Measurements from ENCODE around the gene EXOC6B.

EXOC6B gene

DNA sequence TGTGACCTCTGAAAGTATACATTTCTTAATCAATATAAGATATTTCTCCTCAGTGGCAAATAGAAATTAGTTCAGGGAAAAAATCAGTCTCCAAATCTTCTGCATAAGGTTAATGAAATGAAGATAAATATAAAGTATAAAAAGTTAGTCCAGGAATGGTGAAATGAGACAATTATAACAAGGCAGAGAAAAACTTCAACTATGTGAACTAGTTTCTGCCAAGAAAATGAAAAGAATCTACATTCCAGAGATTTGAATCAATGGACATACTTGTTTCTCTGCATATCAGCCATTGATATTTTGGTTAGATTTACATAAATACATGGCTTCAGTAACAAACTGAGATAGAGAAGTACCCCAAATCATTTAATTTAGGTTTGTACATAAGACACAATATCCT, 249.0 kb downstream of the EXOC6B start:
- DNase-seq (ENCODE audit: low spot score) = no peak
- Histone ChIP-seq H4K91ac (ENCODE audit: low read depth, low read length, poor library complexity) (no peak overlapping the region), H3K9me3 (replicated peaks in 1 of 2; ENCODE audit: control insufficient read depth in 2 of 2, insufficient read depth in 1 of 2, low read depth in 1 of 2, low read length in 2 of 2) (no peaks in the 10 kb centered on the region), H3K27ac (replicated peaks; ENCODE audit: low read length) (no peak overlapping the region), H3K4me3 (ENCODE audit: low read length in 2 of 2) (no peak overlapping the region), H3K36me3 (replicated peaks in 1 of 2; ENCODE audit: control insufficient read depth in 2 of 2, insufficient read depth in 2 of 2, low read length in 2 of 2) (no peaks in the 10 kb centered on the region), H2AK5ac (ENCODE audit: low read depth, low read length) (no peak overlapping the region), H3K4me2 (ENCODE audit: insufficient read depth, low read length, poor library complexity, severe bottlenecking) (no peak overlapping the region), H2BK5ac (ENCODE audit: low read length) (no peak overlapping the region), H3K18ac (ENCODE audit: low read length) (no peak overlapping the region), H3K23ac (ENCODE audit: low read depth, low read length, poor library complexity) (no peak overlapping the region), H2BK15ac (ENCODE audit: low read length) (no peak overlapping the region), H2BK12ac (ENCODE audit: low read length) (no peak overlapping the region), H2BK120ac (ENCODE audit: low read depth, low read length) (no peak overlapping the region), H3K27me3 (ENCODE audit: control insufficient read depth in 3 of 3, insufficient read depth in 3 of 3, low read depth in 1 of 3, low read length in 3 of 3) (no peaks in the 10 kb centered on the region), H3K4ac (ENCODE audit: low read length) (no peak overlapping the region), H2AFZ (ENCODE audit: low read length) (no peak overlapping the region), H3K4me1 (ENCODE audit: control insufficient read depth in 2 of 2, insufficient read depth in 1 of 2, low read depth in 1 of 2, low read length in 2 of 2) (no peaks in the 10 kb centered on the region), H3K79me1 (ENCODE audit: low read depth, low read length) (no peaks in the 10 kb centered on the region), H3K9ac (ENCODE audit: low read depth, low read length, poor library complexity) (no peak overlapping the region), H4K8ac (ENCODE audit: low read depth, low read length) (no peak overlapping the region), H3K14ac (ENCODE audit: low read length) (no peak overlapping the region)

DNA sequence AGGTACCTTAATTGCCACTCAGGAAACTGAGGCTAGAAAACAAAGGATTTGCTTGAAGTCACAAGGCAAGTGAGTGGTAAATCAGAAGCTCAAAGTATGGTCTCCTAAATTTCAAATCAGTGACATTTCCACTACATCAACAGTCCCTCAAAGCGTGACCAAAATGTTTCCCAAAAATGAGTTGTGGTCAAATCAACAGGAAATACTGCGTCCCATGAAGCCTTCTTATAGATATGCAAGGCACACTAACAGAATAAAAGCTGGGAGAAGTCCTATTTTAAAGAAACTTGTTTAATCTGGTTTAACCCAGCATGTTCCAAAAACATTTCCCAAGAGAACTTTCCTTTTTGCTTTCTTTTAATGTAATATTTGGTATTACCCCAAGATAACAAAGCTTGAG, 249.4 kb downstream of the EXOC6B start:
- H2BK5ac ChIP-seq (ENCODE audit: low read length) = no peak overlapping the region
- no CpG with 5 or more reads among the region's 2 CpGs for WGBS, 2 donors (ENCODE audit: extremely low coverage in 2 of 2, insufficient read length in 2 of 2, insufficient replicate concordance in 1 of 2)

DNA sequence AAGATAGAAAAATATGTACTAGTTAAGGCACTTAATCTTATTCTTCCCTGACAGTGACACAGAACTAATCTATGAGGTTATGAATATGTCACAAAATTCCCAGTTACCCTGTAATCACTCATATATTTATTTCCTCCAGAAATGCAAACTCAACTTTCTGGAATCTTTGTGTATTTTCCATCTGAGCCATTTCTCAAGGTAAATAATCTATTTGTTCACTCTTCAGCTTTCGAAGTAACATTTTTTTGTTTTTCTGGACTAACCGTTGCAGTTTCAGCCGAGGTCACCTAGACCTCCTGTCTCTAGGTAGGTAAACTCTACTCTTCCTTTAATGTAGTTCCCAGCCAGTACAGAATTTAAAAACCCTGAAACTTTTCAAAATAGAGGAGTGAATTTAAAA, 250.9 kb downstream of the EXOC6B start:
- no peaks in the 10 kb centered on the region for H3K36me3 ChIP-seq (replicated peaks in 1 of 2; ENCODE audit: control insufficient read depth in 2 of 2, insufficient read depth in 2 of 2, low read length in 2 of 2)
- no peak overlapping the region for H3K23ac ChIP-seq (ENCODE audit: low read depth, low read length, poor library complexity)
- no peak overlapping the region for H4K8ac ChIP-seq (ENCODE audit: low read depth, low read length)
- no peaks in the 10 kb centered on the region for H3K4me1 ChIP-seq (ENCODE audit: control insufficient read depth in 2 of 2, insufficient read depth in 1 of 2, low read depth in 1 of 2, low read length in 2 of 2)
- no peak overlapping the region for H2BK15ac ChIP-seq (ENCODE audit: low read length)
- DNase-seq (ENCODE audit: low spot score) = no peak
- H2AFZ ChIP-seq (ENCODE audit: low read length) = no peak overlapping the region
- H3K4me2 ChIP-seq (ENCODE audit: insufficient read depth, low read length, poor library complexity, severe bottlenecking) = no peak overlapping the region
- no peak overlapping the region for H3K14ac ChIP-seq (ENCODE audit: low read length)
- H2BK5ac ChIP-seq (ENCODE audit: low read length) = no peak overlapping the region
- no peak overlapping the region for H4K91ac ChIP-seq (ENCODE audit: low read depth, low read length, poor library complexity)
- no peak overlapping the region for H3K9ac ChIP-seq (ENCODE audit: low read depth, low read length, poor library complexity)
- H3K27ac ChIP-seq (replicated peaks; ENCODE audit: low read length) = no peak overlapping the region
- H3K27me3 ChIP-seq (ENCODE audit: control insufficient read depth in 3 of 3, insufficient read depth in 3 of 3, low read depth in 1 of 3, low read length in 3 of 3) = no peaks in the 10 kb centered on the region
- H2BK12ac ChIP-seq (ENCODE audit: low read length) = no peak overlapping the region
- no CpG with 5 or more reads among the region's 3 CpGs for WGBS, 2 donors (ENCODE audit: extremely low coverage in 2 of 2, insufficient read length in 2 of 2, insufficient replicate concordance in 1 of 2)
- H3K9me3 ChIP-seq (replicated peaks in 1 of 2; ENCODE audit: control insufficient read depth in 2 of 2, insufficient read depth in 1 of 2, low read depth in 1 of 2, low read length in 2 of 2) = no peaks in the 10 kb centered on the region
- no peak overlapping the region for H2BK120ac ChIP-seq (ENCODE audit: low read depth, low read length)
- no peak overlapping the region for H3K4me3 ChIP-seq (ENCODE audit: low read length in 2 of 2)
- no peak overlapping the region for H3K4ac ChIP-seq (ENCODE audit: low read length)
- no peak overlapping the region for H2AK5ac ChIP-seq (ENCODE audit: low read depth, low read length)
- H3K79me1 ChIP-seq (ENCODE audit: low read depth, low read length) = no peaks in the 10 kb centered on the region
- H3K18ac ChIP-seq (ENCODE audit: low read length) = no peak overlapping the region

More for the DNA sequence above, 249.4 kb downstream of the EXOC6B start:
- Histone ChIP-seq H2BK15ac (ENCODE audit: low read length) (no peak overlapping the region), H3K36me3 (replicated peaks in 1 of 2; ENCODE audit: control insufficient read depth in 2 of 2, insufficient read depth in 2 of 2, low read length in 2 of 2) (no peaks in the 10 kb centered on the region), H2AFZ (ENCODE audit: low read length) (no peak overlapping the region), H3K18ac (ENCODE audit: low read length) (no peak overlapping the region), H3K4me1 (ENCODE audit: control insufficient read depth in 2 of 2, insufficient read depth in 1 of 2, low read depth in 1 of 2, low read length in 2 of 2) (no peaks in the 10 kb centered on the region), H3K4me2 (ENCODE audit: insufficient read depth, low read length, poor library complexity, severe bottlenecking) (no peak overlapping the region), H2AK5ac (ENCODE audit: low read depth, low read length) (no peak overlapping the region), H3K27me3 (ENCODE audit: control insufficient read depth in 3 of 3, insufficient read depth in 3 of 3, low read depth in 1 of 3, low read length in 3 of 3) (no peaks in the 10 kb centered on the region), H3K9ac (ENCODE audit: low read depth, low read length, poor library complexity) (no peak overlapping the region), H4K8ac (ENCODE audit: low read depth, low read length) (no peak overlapping the region), H3K4ac (ENCODE audit: low read length) (no peak overlapping the region), H3K27ac (replicated peaks; ENCODE audit: low read length) (no peak overlapping the region), H2BK12ac (ENCODE audit: low read length) (no peak overlapping the region), H2BK120ac (ENCODE audit: low read depth, low read length) (no peak overlapping the region), H3K9me3 (replicated peaks in 1 of 2; ENCODE audit: control insufficient read depth in 2 of 2, insufficient read depth in 1 of 2, low read depth in 1 of 2, low read length in 2 of 2) (no peaks in the 10 kb centered on the region), H3K23ac (ENCODE audit: low read depth, low read length, poor library complexity) (no peak overlapping the region), H4K91ac (ENCODE audit: low read depth, low read length, poor library complexity) (no peak overlapping the region), H3K4me3 (ENCODE audit: low read length in 2 of 2) (no peak overlapping the region), H3K14ac (ENCODE audit: low read length) (no peak overlapping the region), H3K79me1 (ENCODE audit: low read depth, low read length) (no peaks in the 10 kb centered on the region)
- DNase-seq (ENCODE audit: low spot score) = no peak

DNA sequence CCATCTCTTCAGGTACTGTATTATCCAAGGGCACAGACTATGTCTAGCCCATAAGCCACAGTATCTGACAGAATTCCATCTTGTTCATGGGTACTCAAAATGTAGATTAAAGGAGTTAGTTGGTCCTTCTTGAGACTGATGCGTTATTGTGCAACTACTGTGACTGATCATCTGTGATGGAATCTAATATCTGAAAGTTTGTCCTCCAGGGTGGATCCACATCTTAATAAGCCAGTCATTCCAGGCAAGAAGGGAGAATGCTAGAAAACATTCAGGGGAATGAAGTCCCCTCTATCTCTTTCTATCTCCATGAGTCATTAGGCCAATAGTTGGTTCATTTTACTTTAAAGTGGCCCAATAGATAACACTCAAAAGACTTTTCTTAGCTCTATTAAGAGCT, 252.6 kb downstream of the EXOC6B start:
- Histone ChIP-seq H2BK120ac (ENCODE audit: low read depth, low read length) (no peak overlapping the region), H2AK5ac (ENCODE audit: low read depth, low read length) (no peak overlapping the region), H3K79me1 (ENCODE audit: low read depth, low read length) (no peaks in the 10 kb centered on the region), H3K18ac (ENCODE audit: low read length) (no peak overlapping the region), H2BK15ac (ENCODE audit: low read length) (no peak overlapping the region), H3K14ac (ENCODE audit: low read length) (no peak overlapping the region), H2BK5ac (ENCODE audit: low read length) (no peak overlapping the region), H4K91ac (ENCODE audit: low read depth, low read length, poor library complexity) (no peak overlapping the region), H3K4me1 (ENCODE audit: control insufficient read depth in 2 of 2, insufficient read depth in 1 of 2, low read depth in 1 of 2, low read length in 2 of 2) (no peaks in the 10 kb centered on the region), H3K4me2 (ENCODE audit: insufficient read depth, low read length, poor library complexity, severe bottlenecking) (no peak overlapping the region), H3K4me3 (ENCODE audit: low read length in 2 of 2) (no peak overlapping the region), H3K27ac (replicated peaks; ENCODE audit: low read length) (no peak overlapping the region), H3K27me3 (ENCODE audit: control insufficient read depth in 3 of 3, insufficient read depth in 3 of 3, low read depth in 1 of 3, low read length in 3 of 3) (no peaks in the 10 kb centered on the region), H3K36me3 (replicated peaks in 1 of 2; ENCODE audit: control insufficient read depth in 2 of 2, insufficient read depth in 2 of 2, low read length in 2 of 2) (no peaks in the 10 kb centered on the region), H3K4ac (ENCODE audit: low read length) (no peak overlapping the region), H2AFZ (ENCODE audit: low read length) (no peak overlapping the region), H4K8ac (ENCODE audit: low read depth, low read length) (no peak overlapping the region), H3K9me3 (replicated peaks in 1 of 2; ENCODE audit: control insufficient read depth in 2 of 2, insufficient read depth in 1 of 2, low read depth in 1 of 2, low read length in 2 of 2) (no peaks in the 10 kb centered on the region), H2BK12ac (ENCODE audit: low read length) (no peak overlapping the region), H3K9ac (ENCODE audit: low read depth, low read length, poor library complexity) (no peak overlapping the region), H3K23ac (ENCODE audit: low read depth, low read length, poor library complexity) (no peak overlapping the region)
- no CpG with 5 or more reads among the region's 1 CpG for WGBS, 2 donors (ENCODE audit: extremely low coverage in 2 of 2, insufficient read length in 2 of 2, insufficient replicate concordance in 1 of 2)
- DNase-seq (ENCODE audit: low spot score) = no peak

All from neuronal stem cell (in vitro differentiated cells).